ENCODE results near the gene ERI3.

DNA sequence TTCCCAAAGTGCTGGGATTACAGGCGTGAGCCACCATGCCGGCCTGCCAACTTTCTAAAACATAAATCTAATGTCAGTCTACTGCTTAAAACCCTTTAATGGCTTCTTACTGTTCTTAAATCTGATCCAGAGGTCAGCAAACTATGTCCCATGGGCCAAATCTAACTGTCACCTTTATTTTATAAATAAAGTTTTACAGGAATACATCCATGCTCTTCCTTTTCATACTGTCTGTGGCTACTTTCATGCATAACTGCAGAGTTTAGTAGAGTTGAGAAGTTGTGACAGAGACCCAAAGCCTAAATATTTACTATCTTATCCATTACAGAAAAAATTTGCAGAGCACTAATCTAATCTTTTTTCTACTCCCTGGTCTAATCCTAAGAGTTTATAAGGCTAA is 3.8 kb downstream of the ERI3 start:
- TF ChIP-seq, protein P1, sequence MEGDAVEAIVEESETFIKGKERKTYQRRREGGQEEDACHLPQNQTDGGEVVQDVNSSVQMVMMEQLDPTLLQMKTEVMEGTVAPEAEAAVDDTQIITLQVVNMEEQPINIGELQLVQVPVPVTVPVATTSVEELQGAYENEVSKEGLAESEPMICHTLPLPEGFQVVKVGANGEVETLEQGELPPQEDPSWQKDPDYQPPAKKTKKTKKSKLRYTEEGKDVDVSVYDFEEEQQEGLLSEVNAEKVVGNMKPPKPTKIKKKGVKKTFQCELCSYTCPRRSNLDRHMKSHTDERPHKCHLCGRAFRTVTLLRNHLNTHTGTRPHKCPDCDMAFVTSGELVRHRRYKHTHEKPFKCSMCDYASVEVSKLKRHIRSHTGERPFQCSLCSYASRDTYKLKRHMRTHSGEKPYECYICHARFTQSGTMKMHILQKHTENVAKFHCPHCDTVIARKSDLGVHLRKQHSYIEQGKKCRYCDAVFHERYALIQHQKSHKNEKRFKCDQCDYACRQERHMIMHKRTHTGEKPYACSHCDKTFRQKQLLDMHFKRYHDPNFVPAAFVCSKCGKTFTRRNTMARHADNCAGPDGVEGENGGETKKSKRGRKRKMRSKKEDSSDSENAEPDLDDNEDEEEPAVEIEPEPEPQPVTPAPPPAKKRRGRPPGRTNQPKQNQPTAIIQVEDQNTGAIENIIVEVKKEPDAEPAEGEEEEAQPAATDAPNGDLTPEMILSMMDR (IDR thresholded peaks at IDR 0.05) = no peak
- TF ChIP-seq EZH2 (IDR thresholded peaks at IDR 0.05) (no peak), EZH2phosphoT487 (IDR thresholded peaks at IDR 0.05) (no peak)
